ENCODE results near the gene PXDN. TPM values are rescaled to one million over a fixed set of nuclear protein-coding genes. Genes with fewer than 3 reads are reported as not detected.
"Not testable (repeated sequence)": the region's sequence is repeated elsewhere in the genome, so short reads cannot be mapped to it uniquely, and the experiment has no call there.

Gene PXDN
- total RNA-seq, 2 experiments from 2014 or later: 0.05 TPM; not detected in 1

DNA sequence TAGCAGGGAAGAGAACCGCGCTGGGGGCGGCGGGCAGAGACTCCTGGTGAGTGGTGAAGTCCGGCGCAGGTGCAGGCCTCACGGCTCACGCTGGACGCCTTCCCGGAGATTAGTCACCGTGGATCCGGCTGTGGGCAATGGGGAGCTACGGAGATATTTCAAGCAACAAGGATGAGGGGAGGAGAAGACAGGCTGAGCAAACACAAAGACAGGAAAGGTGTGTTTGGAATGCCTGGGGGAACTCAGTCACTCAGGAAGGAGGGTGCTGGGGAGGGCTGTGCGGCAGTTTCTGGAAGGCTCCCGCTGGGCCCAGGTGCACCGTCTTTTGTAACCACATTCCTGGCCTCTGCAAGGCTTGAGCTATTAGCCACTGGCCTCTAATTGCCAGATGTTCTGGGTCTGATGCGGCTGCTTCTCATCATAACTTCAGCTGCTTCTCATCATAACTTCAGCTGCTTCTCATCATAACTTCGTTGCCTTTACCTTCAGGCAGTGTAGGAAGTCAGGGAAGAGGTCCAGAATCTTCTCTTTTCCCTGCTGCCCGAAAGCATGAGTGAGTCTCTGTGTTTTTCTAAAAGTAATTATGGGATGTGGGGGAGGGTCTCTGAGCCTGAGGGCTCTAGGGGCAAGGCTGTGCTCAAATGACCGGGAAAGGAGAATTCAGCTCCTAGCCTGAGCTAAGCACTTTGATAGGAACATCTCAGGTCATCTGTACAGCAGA is 118.9 kb downstream of the PXDN start:
- CTCF ChIA-PET: no interaction called here
- Mint-ChIP-seq H3K9me3 (no peaks in the 10 kb centered on the region), H3K36me3 (ENCODE audit: low read depth) (no peaks in the 10 kb centered on the region), H3K27me3 (ENCODE audit: low read depth) (peaks cover 7% of the 10 kb centered on the region), H3K4me1 (ENCODE audit: low read depth) (no peaks in the 10 kb centered on the region), H3K27ac (no peak overlapping the region), H3K4me3 (no peak overlapping the region)
- DNase-seq: no peak
- intact Hi-C loops (cut with micrococcal nuclease): no loop called here

DNA sequence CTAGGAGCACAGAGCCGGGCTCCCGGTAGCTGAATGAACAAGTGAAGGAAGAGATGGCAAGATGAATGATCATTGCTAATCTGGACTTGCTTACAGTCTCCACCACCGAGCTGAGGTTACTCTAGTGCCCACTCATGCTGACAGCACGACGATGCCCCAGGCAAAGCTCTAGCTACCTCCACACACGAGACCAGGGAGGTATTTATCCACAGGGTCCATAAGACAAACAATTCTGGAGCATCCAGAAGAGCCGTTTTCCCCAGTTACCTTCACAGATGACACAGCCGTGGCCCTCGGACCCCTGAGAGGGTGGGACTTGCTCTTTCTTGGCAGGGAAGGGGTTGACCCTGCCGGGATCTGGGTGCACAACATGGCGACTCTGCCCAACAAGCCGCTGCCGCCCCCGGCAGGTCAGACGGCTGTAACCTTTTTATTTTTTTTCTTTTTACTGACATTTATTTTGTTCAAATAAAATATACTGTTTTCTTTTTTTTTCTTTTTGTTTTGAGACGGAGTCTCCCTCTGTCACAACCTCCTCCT is 120.3 kb downstream of the PXDN start:
- peaks cover 7% of the 10 kb centered on the region for H3K27me3 Mint-ChIP-seq (ENCODE audit: low read depth)
- CTCF ChIA-PET: no interaction called here
- no peaks in the 10 kb centered on the region for H3K4me1 Mint-ChIP-seq (ENCODE audit: low read depth)
- intact Hi-C loops (cut with micrococcal nuclease): no loop called here
- H3K9me3 Mint-ChIP-seq: no peaks in the 10 kb centered on the region
- H3K36me3 Mint-ChIP-seq (ENCODE audit: low read depth): no peaks in the 10 kb centered on the region
- H3K27ac Mint-ChIP-seq: no peak overlapping the region
- no peak for DNase-seq
- no peak overlapping the region for H3K4me3 Mint-ChIP-seq

- CTCF ChIA-PET: no interaction called here
- peaks cover 5% of the 10 kb centered on the region for H3K27me3 Mint-ChIP-seq (ENCODE audit: low read depth)
- no peak overlapping the region for H3K27ac Mint-ChIP-seq
- no peaks in the 10 kb centered on the region for H3K4me1 Mint-ChIP-seq (ENCODE audit: low read depth)
- no peak overlapping the region for H3K4me3 Mint-ChIP-seq
- H3K9me3 Mint-ChIP-seq: no peaks in the 10 kb centered on the region
- DNase-seq: no peak
- intact Hi-C loops (cut with micrococcal nuclease): no loop called here
- H3K36me3 Mint-ChIP-seq (ENCODE audit: low read depth): no peaks in the 10 kb centered on the region
These were observed 121.7 kb downstream of the PXDN start for GRCh38 chr2:1622521-1623200.

GRCh38 chr2:1621976-1622375 is 122.3 kb downstream of the PXDN start:
- CTCF ChIA-PET; H3K27me3 Mint-ChIP-seq (ENCODE audit: low read depth); H3K4me3 Mint-ChIP-seq; H3K27ac Mint-ChIP-seq; DNase-seq; intact Hi-C loops (cut with micrococcal nuclease); H3K36me3 Mint-ChIP-seq (ENCODE audit: low read depth); H3K9me3 Mint-ChIP-seq; H3K4me1 Mint-ChIP-seq (ENCODE audit: low read depth): not testable (repeated sequence)

GRCh38 chr2:1621501-1621900 is 122.8 kb downstream of the PXDN start:
- H3K27ac Mint-ChIP-seq: no peak overlapping the region
- H3K36me3 Mint-ChIP-seq (ENCODE audit: low read depth): no peaks in the 10 kb centered on the region
- no peak for DNase-seq
- no peaks in the 10 kb centered on the region for H3K9me3 Mint-ChIP-seq
- no peak overlapping the region for H3K4me3 Mint-ChIP-seq
- peaks cover 2% of the 10 kb centered on the region for H3K27me3 Mint-ChIP-seq (ENCODE audit: low read depth)
- CTCF ChIA-PET: no interaction called here
- intact Hi-C loops (cut with micrococcal nuclease): no loop called here
- H3K4me1 Mint-ChIP-seq (ENCODE audit: low read depth): no peaks in the 10 kb centered on the region

DNA sequence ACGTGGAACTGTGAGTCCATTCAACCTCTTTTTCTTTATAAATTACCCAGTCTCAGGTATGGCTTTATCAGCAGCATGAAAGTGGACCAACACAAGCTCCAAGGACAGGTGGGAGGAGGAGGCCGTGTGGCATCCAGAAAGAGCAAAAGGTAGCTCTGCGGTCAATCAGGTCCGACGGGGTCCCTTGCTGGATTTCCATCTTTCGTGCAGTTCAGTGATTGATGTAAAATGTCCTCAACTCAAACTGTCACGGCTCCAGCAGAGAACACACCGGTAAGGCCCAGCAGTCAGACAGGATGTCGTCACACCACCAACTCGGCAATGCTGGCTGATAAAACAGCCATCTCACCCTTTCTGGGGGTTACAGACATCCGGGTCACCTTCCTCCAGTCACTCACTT is 123.3 kb downstream of the PXDN start:
- Mint-ChIP-seq H3K27ac (no peak overlapping the region), H3K4me1 (ENCODE audit: low read depth) (no peaks in the 10 kb centered on the region), H3K4me3 (no peak overlapping the region), H3K36me3 (ENCODE audit: low read depth) (no peaks in the 10 kb centered on the region), H3K9me3 (no peaks in the 10 kb centered on the region), H3K27me3 (ENCODE audit: low read depth) (peaks cover 2% of the 10 kb centered on the region)
- intact Hi-C loops (cut with micrococcal nuclease): no loop called here
- CTCF ChIA-PET: no interaction called here
- no peak for DNase-seq

- no peak overlapping the region for H3K4me3 Mint-ChIP-seq
- H3K36me3 Mint-ChIP-seq (ENCODE audit: low read depth): no peaks in the 10 kb centered on the region
- no peaks in the 10 kb centered on the region for H3K4me1 Mint-ChIP-seq (ENCODE audit: low read depth)
- no peaks in the 10 kb centered on the region for H3K9me3 Mint-ChIP-seq
- intact Hi-C loops (cut with micrococcal nuclease): no loop called here
- H3K27me3 Mint-ChIP-seq (ENCODE audit: low read depth): peaks cover 2% of the 10 kb centered on the region
- no peak for DNase-seq
- CTCF ChIA-PET: no interaction called here
- no peak overlapping the region for H3K27ac Mint-ChIP-seq
These were observed 124.2 kb downstream of the PXDN start for GRCh38 chr2:1620081-1620480.

DNA sequence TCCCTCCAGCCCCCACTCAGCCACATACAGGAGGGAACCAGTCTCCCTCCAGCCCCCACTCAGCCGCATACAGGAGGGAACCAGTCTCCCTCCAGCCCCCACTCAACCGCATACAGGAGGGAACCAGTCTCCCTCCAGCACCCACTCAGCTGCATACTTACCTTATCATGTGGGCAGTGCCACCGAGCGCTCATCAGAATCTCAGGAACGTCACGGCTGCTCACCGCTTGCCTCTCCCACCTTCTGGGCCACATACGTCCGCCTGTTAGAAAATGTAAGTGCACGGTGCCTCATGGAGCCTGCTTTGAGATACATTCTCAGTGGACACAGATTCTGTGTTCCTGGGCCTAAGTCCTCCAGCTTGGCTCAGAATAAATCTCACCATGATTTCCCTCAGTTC is 124.8 kb downstream of the PXDN start:
- CTCF ChIA-PET: no interaction called here
- intact Hi-C loops (cut with micrococcal nuclease): no loop called here
- Mint-ChIP-seq H3K4me3 (no peak overlapping the region), H3K36me3 (ENCODE audit: low read depth) (no peaks in the 10 kb centered on the region), H3K4me1 (ENCODE audit: low read depth) (no peaks in the 10 kb centered on the region), H3K9me3 (no peaks in the 10 kb centered on the region), H3K27me3 (ENCODE audit: low read depth) (peaks cover 2% of the 10 kb centered on the region), H3K27ac (no peak overlapping the region)
- no peak for DNase-seq

DNA sequence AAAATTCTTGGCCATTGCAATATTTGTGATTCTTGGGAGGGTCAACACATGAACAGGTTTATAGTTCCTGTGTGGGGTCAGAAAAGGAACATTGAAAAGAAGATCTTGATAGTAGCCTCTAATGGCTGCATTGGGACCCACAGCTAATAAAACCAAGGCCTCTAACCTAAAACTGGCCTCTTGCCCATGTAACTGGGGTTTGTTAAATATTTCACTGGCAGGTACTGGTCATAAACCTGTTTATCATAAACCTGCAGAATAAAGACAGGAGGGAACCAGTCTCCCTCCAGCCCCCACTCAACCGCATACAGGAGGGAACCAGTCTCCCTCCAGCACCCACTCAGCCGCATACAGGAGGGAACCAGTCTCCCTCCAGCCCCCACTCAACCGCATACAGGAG is 125.3 kb downstream of the PXDN start:
- H3K9me3 Mint-ChIP-seq: no peaks in the 10 kb centered on the region
- H3K4me1 Mint-ChIP-seq (ENCODE audit: low read depth): no peaks in the 10 kb centered on the region
- CTCF ChIA-PET: no interaction called here
- no peaks in the 10 kb centered on the region for H3K36me3 Mint-ChIP-seq (ENCODE audit: low read depth)
- H3K27ac Mint-ChIP-seq: no peak overlapping the region
- H3K4me3 Mint-ChIP-seq: no peak overlapping the region
- no peak for DNase-seq
- peaks cover 4% of the 10 kb centered on the region for H3K27me3 Mint-ChIP-seq (ENCODE audit: low read depth)
- intact Hi-C loops (cut with micrococcal nuclease): no loop called here

- no peak for DNase-seq
- H3K27ac Mint-ChIP-seq: no peak overlapping the region
- H3K27me3 Mint-ChIP-seq (ENCODE audit: low read depth): peaks cover 4% of the 10 kb centered on the region
- H3K9me3 Mint-ChIP-seq: no peaks in the 10 kb centered on the region
- H3K4me1 Mint-ChIP-seq (ENCODE audit: low read depth): no peaks in the 10 kb centered on the region
- intact Hi-C loops (cut with micrococcal nuclease): no loop called here
- CTCF ChIA-PET: no interaction called here
- H3K4me3 Mint-ChIP-seq: no peak overlapping the region
- no peaks in the 10 kb centered on the region for H3K36me3 Mint-ChIP-seq (ENCODE audit: low read depth)
These were observed 125.9 kb downstream of the PXDN start for GRCh38 chr2:1618191-1618961.

DNA sequence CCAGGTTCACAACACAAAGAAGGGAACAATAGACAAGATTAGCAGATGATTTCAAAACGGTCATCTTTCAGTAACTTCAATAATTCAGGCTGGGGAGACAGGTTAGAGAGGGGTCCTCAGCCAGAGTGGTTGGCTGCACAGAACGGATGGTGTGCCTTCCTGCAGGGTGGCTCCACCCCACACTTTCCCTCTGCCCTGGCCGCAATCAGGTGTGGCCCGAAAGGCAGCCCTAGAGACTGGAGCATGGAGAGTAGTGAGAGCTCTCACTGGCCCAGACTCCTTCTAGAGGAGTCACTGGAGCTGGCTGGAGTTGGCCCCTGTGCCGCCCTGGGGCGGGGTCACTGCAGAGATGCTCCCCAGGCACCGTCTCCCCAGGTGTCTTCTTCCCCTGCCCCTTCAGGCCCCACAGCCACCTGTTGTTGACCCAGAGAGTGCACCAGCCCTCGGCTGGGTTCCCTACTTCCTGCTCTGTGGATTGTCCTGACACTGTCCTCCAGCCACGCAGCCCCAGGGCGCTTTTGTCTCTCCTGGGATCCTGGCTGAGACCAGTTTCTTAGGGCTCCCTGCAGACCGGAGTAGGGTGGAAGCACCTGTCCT is 126.8 kb downstream of the PXDN start:
- Mint-ChIP-seq H3K4me1 (ENCODE audit: low read depth) (no peaks in the 10 kb centered on the region), H3K27me3 (ENCODE audit: low read depth) (peaks cover 6% of the 10 kb centered on the region), H3K27ac (no peak overlapping the region), H3K4me3 (no peak overlapping the region), H3K9me3 (no peaks in the 10 kb centered on the region), H3K36me3 (ENCODE audit: low read depth) (no peaks in the 10 kb centered on the region)
- CTCF ChIA-PET: no interaction called here
- intact Hi-C loops (cut with micrococcal nuclease): no loop called here
- DNase-seq: no peak

DNA sequence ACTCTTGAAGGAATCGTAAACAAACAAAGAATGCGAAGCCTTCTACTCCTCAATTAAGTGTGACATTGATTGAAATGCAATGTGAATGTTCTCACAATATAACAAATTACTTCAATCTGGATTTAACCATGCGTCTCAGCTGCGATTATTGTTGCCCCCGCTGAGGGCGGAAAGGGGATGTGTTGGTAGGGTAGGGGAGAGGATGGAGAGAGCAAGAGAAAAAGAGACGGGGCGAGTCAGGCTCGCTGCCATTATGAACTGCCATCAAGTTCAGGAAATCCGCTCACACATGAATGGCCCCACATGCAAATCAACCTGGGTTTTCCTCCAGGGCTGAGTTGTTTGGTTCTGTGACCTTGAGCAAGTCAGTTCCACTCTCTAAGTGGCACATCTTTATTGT is 129.8 kb downstream of the PXDN start:
- DNase-seq: no peak
- Mint-ChIP-seq H3K9me3 (no peaks in the 10 kb centered on the region), H3K27ac (no peak overlapping the region), H3K36me3 (ENCODE audit: low read depth) (no peaks in the 10 kb centered on the region), H3K4me3 (no peak overlapping the region), H3K4me1 (ENCODE audit: low read depth) (no peaks in the 10 kb centered on the region), H3K27me3 (ENCODE audit: low read depth) (peaks cover 8% of the 10 kb centered on the region)
- intact Hi-C loops (cut with micrococcal nuclease): no loop called here
- CTCF ChIA-PET: no interaction called here

All from activated naive CD4-positive, alpha-beta T cell treated with anti-CD3 and anti-CD28 coated beads for 36 hours (primary cell).